ENCODE results near the gene DOCK9. TPM values are rescaled to one million over a fixed set of nuclear protein-coding genes. Genes with fewer than 3 reads are reported as not detected.
"Not testable (repeated sequence)": the region's sequence is repeated elsewhere in the genome, so short reads cannot be mapped to it uniquely, and the experiment has no call there.

The DOCK9 gene
- total RNA-seq, 2 experiments from 2014 or later, result 31.9 to 33.5 TPM

DNA sequence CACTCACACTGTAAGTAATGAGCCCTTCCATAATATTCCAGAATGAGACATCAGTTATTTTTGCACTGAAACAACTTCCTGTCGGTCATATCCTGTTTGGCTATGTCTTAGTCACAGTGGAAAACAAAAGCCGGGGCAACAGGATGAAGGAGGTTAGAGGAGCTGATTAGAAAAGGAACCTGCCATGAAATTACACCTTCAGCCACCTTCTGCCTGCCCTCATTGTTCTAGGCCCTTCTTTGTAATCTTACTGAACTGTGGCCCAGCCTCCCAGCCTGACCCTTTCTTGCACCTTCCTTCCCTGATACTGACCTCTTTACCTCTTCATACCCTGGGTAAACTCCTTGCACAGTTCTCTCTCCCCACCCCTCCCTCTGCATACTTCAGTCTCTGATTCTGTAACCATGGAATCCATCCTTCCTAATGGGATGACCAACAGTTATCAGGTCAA lies 67.3 kb downstream of the DOCK9 start:
- Mint-ChIP-seq H3K9me3 (no peaks in the 10 kb centered on the region), H3K4me1 (peaks cover 37% of the 10 kb centered on the region), H3K36me3 (peaks cover 38% of the 10 kb centered on the region), H3K27me3 (no peaks in the 10 kb centered on the region), H3K27ac (peak overlapping the region; percentile 93), H3K4me3 (peak overlapping the region; percentile 5)
- DNase-seq, result peak; percentile 38

DNA sequence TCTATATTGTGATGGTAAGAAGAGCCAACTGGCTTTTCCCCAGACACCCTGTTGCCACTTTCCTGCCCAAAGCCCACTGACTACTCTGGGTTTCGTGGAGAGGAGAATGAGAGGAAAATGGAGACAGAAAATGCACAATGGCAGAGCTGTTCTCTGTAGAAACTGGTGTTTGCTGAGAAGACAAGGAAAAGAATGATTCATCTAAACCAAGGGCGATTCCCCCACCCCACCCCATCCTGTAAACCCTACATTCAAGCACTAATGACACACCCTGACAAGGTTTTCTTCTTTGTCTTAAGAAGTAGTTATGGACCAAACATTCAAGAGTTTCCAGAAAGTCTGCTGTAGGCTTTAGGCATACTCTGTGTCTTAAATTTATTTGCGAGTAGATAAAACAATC lies 68.8 kb downstream of the DOCK9 start:
- Mint-ChIP-seq H3K4me1 (peaks cover 40% of the 10 kb centered on the region), H3K27ac (peak overlapping the region; percentile 93), H3K4me3 (no peak overlapping the region), H3K27me3 (no peaks in the 10 kb centered on the region), H3K36me3 (peaks cover 32% of the 10 kb centered on the region), H3K9me3 (no peaks in the 10 kb centered on the region)
- DNase-seq, result no peak

DNA sequence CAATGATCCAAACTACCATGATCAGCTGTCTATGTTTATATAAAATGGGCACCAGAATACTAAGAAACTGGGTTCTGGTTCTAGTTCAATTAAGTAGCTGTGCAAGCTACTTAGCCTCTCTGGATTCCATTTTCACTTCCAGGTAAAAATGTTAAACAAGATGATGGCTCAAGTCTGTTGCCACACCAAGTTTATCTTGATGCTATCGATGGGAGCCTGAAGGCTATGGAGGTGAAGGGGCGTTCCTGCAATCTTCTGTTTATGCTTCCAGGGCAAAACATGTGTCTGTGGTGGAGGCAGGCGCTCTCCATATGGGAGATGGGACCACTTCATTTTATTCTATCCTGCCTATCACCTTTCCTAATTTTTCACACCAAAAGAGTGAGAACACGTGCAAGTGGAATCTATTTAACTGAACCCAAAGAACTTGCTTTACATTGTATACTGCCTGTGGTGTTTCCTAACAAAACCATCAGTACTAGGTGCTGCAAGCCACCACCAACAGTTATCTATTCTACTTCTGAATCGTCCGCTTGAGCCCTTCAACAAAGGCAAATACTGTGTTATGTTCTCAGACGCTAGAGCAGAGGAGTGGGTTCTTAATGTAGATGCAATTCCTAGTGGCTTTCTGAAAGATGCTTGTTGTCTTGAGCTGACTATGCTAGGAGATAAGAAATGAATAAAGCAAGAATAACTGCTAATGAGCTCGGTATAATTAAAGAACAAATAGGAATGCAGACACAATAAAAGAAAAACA lies 70.9 kb downstream of the DOCK9 start:
- H3K36me3 Mint-ChIP-seq, result peaks cover 31% of the 10 kb centered on the region
- no peak overlapping the region for H3K27ac Mint-ChIP-seq
- no peak overlapping the region for H3K4me3 Mint-ChIP-seq
- no peaks in the 10 kb centered on the region for H3K9me3 Mint-ChIP-seq
- H3K27me3 Mint-ChIP-seq, result no peaks in the 10 kb centered on the region
- no peak for DNase-seq
- H3K4me1 Mint-ChIP-seq, result peaks cover 28% of the 10 kb centered on the region

DNA sequence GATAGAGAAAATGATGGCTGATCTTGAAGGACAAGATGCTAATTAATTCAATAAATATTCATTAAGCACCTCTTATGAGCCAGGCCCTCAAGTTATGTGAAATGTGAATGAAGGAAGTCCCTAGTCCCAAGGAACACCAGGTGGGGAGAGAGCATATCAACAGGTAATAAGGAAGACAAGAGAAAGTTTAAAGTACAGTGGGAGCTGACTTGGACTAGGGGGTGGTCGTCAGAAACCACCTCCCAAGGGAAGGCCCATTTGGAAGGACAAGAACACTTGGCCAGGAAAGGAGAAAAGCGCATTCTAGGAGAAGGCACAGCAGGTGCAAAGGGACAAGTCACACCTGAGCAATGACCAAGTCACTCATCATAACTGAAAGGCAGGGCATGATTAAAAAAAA lies 72.7 kb downstream of the DOCK9 start:
- peaks cover 29% of the 10 kb centered on the region for H3K36me3 Mint-ChIP-seq
- H3K4me3 Mint-ChIP-seq, result no peak overlapping the region
- H3K27me3 Mint-ChIP-seq, result no peaks in the 10 kb centered on the region

GRCh38 chr13:98900442-98900841 lies 77.4 kb downstream of the DOCK9 start:
- no peak overlapping the region for H3K27ac Mint-ChIP-seq
- H3K27me3 Mint-ChIP-seq, result no peaks in the 10 kb centered on the region
- no peak for DNase-seq
- H3K36me3 Mint-ChIP-seq, result peaks cover 27% of the 10 kb centered on the region
- no peak overlapping the region for H3K4me3 Mint-ChIP-seq
- peaks cover 3% of the 10 kb centered on the region for H3K4me1 Mint-ChIP-seq
- no peaks in the 10 kb centered on the region for H3K9me3 Mint-ChIP-seq

More for the DNA sequence above, 72.7 kb downstream of the DOCK9 start:
- Mint-ChIP-seq H3K4me1 (peaks cover 18% of the 10 kb centered on the region), H3K9me3 (no peaks in the 10 kb centered on the region), H3K27ac (no peak overlapping the region)
- no peak for DNase-seq

- H3K4me1 Mint-ChIP-seq, result peaks cover 1% of the 10 kb centered on the region
- no peaks in the 10 kb centered on the region for H3K9me3 Mint-ChIP-seq
- no peaks in the 10 kb centered on the region for H3K27me3 Mint-ChIP-seq
- DNase-seq, result no peak
- peaks cover 28% of the 10 kb centered on the region for H3K36me3 Mint-ChIP-seq
- no peak overlapping the region for H3K27ac Mint-ChIP-seq
- H3K4me3 Mint-ChIP-seq, result no peak overlapping the region
Measured at GRCh38 chr13:98897706-98898105, 80.2 kb downstream of the DOCK9 start.

- Mint-ChIP-seq H3K27ac (no peak overlapping the region), H3K9me3 (no peaks in the 10 kb centered on the region), H3K36me3 (peaks cover 26% of the 10 kb centered on the region), H3K4me1 (peaks cover 1% of the 10 kb centered on the region), H3K27me3 (no peaks in the 10 kb centered on the region), H3K4me3 (no peak overlapping the region)
- DNase-seq, result no peak
Measured at GRCh38 chr13:98896868-98897144, 81.1 kb downstream of the DOCK9 start.

DNA sequence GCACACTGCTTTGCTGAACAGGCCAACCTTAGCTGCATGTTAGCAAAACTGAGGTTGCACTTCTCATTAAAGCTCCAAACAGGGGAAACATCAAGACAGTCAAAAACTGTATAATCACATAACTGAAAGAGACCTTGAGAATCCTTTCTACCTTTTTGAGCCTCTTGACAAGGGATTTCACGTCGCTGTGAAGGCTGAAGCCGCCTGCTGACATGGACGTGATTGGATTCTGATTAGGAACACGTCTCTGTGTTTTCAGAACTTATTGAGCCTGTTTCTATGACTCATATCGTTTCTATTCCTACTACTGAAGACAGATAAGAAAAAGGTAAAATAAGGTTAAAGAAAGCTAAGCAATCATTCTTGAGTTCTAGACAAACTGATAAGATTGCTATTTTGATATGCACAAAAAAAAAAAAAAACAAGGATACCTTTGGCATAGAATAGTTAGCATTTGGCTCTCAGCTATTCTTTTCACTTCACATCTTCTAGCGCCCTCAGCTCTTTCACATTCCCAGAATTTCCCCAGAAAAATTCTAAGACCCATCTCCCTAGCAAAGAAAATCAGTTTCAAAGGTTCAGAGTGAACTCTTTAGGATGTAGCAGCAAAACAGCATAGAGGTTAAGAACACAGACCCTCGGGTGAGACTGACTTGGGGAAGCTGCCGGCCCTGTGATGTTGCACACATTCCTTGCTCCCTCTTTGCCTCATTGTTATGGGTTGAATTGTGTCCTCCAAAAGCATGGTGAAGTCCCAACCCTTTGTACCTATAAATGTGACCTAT lies 81.6 kb downstream of the DOCK9 start:
- Mint-ChIP-seq H3K4me3 (no peak overlapping the region), H3K27ac (no peak overlapping the region), H3K27me3 (no peaks in the 10 kb centered on the region), H3K9me3 (no peaks in the 10 kb centered on the region), H3K36me3 (peaks cover 23% of the 10 kb centered on the region), H3K4me1 (peaks cover 3% of the 10 kb centered on the region)
- no peak for DNase-seq

- peaks cover 18% of the 10 kb centered on the region for H3K36me3 Mint-ChIP-seq
- DNase-seq, H3K27ac Mint-ChIP-seq, H3K27me3 Mint-ChIP-seq, H3K4me3 Mint-ChIP-seq, H3K9me3 Mint-ChIP-seq: not testable (repeated sequence)
- peaks cover 16% of the 10 kb centered on the region for H3K4me1 Mint-ChIP-seq
Measured at GRCh38 chr13:98894814-98895213, 83.0 kb downstream of the DOCK9 start.

DNA sequence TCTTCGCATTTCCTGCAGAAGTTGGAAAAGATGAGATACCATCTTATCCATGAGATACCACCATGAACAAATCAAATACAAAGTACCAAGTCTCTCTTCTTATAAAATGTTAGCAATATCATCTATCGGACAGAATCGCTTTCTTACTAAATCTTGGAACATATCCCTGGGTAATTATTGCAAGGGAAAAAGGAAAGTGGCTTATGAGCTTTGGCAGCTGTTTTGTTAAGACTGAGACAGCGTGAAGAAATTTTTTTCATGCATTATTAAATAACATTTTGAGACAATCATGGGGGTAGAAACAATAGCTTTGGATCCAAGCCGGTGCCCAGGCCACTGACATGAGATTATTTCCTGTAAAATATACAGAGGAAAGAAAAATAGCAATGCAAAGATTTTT lies 84.5 kb downstream of the DOCK9 start:
- Mint-ChIP-seq H3K4me1 (peaks cover 26% of the 10 kb centered on the region), H3K4me3 (no peak overlapping the region), H3K27me3 (no peaks in the 10 kb centered on the region)

GRCh38 chr13:98892821-98893220 lies 85.0 kb downstream of the DOCK9 start:
- no peak overlapping the region for H3K4me3 Mint-ChIP-seq
- peaks cover 15% of the 10 kb centered on the region for H3K36me3 Mint-ChIP-seq
- H3K4me1 Mint-ChIP-seq, result peaks cover 26% of the 10 kb centered on the region
- H3K9me3 Mint-ChIP-seq, result no peaks in the 10 kb centered on the region
- DNase-seq, result no peak
- H3K27ac Mint-ChIP-seq, result no peak overlapping the region
- no peaks in the 10 kb centered on the region for H3K27me3 Mint-ChIP-seq

More for the DNA sequence above, 84.5 kb downstream of the DOCK9 start:
- Mint-ChIP-seq H3K9me3 (no peaks in the 10 kb centered on the region), H3K36me3 (peaks cover 18% of the 10 kb centered on the region), H3K27ac (no peak overlapping the region)
- DNase-seq, result no peak

DNA sequence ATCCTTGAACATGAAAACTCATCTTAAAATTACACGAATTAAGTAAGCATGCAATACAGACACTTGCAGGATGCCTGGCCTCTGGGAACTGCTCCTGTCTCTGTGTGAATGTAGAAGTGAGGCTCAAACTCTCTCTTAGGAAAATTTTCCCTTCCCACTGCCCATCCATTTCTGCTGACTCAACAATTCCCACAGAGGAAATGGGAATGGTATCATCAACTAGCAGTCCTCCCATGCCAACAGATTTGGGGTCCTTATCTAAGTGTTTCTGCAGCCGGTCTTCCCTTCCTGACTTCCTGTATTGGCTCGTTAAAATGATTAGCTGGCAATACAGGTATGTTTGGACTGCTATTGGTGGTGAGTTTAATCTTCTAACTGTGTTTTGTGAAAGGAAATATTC lies 85.8 kb downstream of the DOCK9 start:
- no peak overlapping the region for H3K27ac Mint-ChIP-seq
- H3K4me3 Mint-ChIP-seq, result no peak overlapping the region
- H3K9me3 Mint-ChIP-seq, result no peaks in the 10 kb centered on the region
- peaks cover 11% of the 10 kb centered on the region for H3K36me3 Mint-ChIP-seq
- H3K4me1 Mint-ChIP-seq, result peaks cover 26% of the 10 kb centered on the region
- no peaks in the 10 kb centered on the region for H3K27me3 Mint-ChIP-seq
- DNase-seq, result no peak

GRCh38 chr13:98890925-98891324 lies 86.9 kb downstream of the DOCK9 start:
- no peak for DNase-seq
- Mint-ChIP-seq H3K9me3 (no peaks in the 10 kb centered on the region), H3K4me3 (no peak overlapping the region), H3K4me1 (peaks cover 26% of the 10 kb centered on the region), H3K27me3 (no peaks in the 10 kb centered on the region), H3K27ac (peak overlapping the region; percentile 19), H3K36me3 (peaks cover 9% of the 10 kb centered on the region)

DNA sequence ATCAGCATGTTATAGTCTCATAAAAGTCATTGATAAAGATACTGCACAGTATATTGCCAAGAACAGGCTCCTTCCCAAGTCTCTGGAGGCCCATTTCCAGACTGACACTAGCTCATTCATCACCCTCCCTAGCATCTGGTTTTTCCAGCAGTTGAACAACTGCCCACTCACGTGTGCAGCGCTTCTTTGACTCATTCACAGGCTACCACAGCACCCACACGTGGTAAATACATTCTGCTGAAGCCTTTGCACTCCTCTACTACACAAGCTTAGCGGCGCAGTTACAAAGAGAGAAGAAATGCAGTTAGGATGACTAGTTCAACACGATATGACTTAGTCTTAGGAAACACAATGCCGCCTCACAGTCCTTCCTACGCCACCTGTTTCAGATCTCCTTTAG lies 87.7 kb downstream of the DOCK9 start:
- peaks cover 26% of the 10 kb centered on the region for H3K4me1 Mint-ChIP-seq
- H3K4me3 Mint-ChIP-seq, result peak overlapping the region; percentile 10
- no peaks in the 10 kb centered on the region for H3K27me3 Mint-ChIP-seq
- DNase-seq, result peak; percentile 43
- no peaks in the 10 kb centered on the region for H3K9me3 Mint-ChIP-seq
- peak overlapping the region; percentile 35 for H3K27ac Mint-ChIP-seq
- H3K36me3 Mint-ChIP-seq, result peaks cover 13% of the 10 kb centered on the region

GRCh38 chr13:98889419-98890085 lies 88.3 kb downstream of the DOCK9 start:
- Mint-ChIP-seq H3K4me3 (no peak overlapping the region), H3K27me3 (no peaks in the 10 kb centered on the region), H3K36me3 (peaks cover 14% of the 10 kb centered on the region), H3K4me1 (peaks cover 26% of the 10 kb centered on the region), H3K9me3 (no peaks in the 10 kb centered on the region), H3K27ac (peak overlapping the region; percentile 6)
- no peak for DNase-seq
